PC-3 (cell line): ENCODE measurements around the gene ADAM15.

ENCODE experiments used
- CTCF ChIP-seq: fragments of 300-600 bp; sonication (generic); conservative IDR thresholded peaks from 2 replicates; pipeline ENCODE4 v1.5.1; 2017; ENCODE audit warnings: antibody characterized with exemption, low read depth, mild to moderate bottlenecking, low read length
- EZH2 ChIP-seq: fragments of 300-600 bp; sonication (generic); IDR thresholded peaks from one replicate; pipeline ENCODE4 v1.6.1; 2017; ENCODE audit warnings: antibody characterized with exemption, mild to moderate bottlenecking, low read length; ENCODE audit not compliant: unreplicated experiment
- EZH2phosphoT487 ChIP-seq: fragments of 300-600 bp; sonication (generic); IDR thresholded peaks from 2 replicates; pipeline ENCODE4 v1.6.1; 2018; ENCODE audit warnings: mild to moderate bottlenecking, antibody characterized with exemption, low read length, borderline replicate concordance

GRCh38 chr1:155009221-155009711, 41.9 kb upstream of the ADAM15 start:
- no peak for TF ChIP-seq CTCF
- TF ChIP-seq EZH2 = no peak
- TF ChIP-seq EZH2phosphoT487 = no peak
